Heart left ventricle (tissue), 13 donors: ENCODE measurements around the gene CDH7.

Source experiments
- POLR2A ChIP-seq, 2 donors: fragments of 450-650 bp; IDR thresholded peaks; one replicate each; pipeline ENCODE4 v1.6.1; 2017; ENCODE audit warnings: antibody characterized with exemption in 2 of 2, mild to moderate bottlenecking in 2 of 2, moderate library complexity in 2 of 2
- TF ChIP-seq, protein P1 (sequence below), 12 donors: fragments of 200-600 bp; sonication (generic) in 4 of 12; IDR thresholded peaks; one replicate each; pipeline versions ENCODE4 v1.5.0 to v1.8.0; 2018 to 2022; ENCODE audit warnings: antibody characterized with exemption in 12 of 12, mild to moderate bottlenecking in 5 of 12
- donor health status: ischemic (EF 13 %, LVEDD 7.1; RV severe dilation, severe dysfunction).
- donor health status: DM: no; HTN: yes; CAD: no.
- donor health status: DM: no; HTN: no; CAD: no.
- donor health status: ischemic (EF 25% LVEDD 6.9; RV normal size, moderate dysfunction).
- donor health status: ischemic (EF 25% LVEDD 5.7; RV mildly dilated, moderate dysfunction).
- donor health status: ischemic (EF 35%, LVEDD 5.7; RV mildly dilated, moderate dysfunction).
- donor health status: nonischemic (EF 11% LVEDD 7.7; RV severe dilation, severe dysfunction).
- donor health status: DM: yes; HTN: yes; CAD: no.
- donor health status: PGD.
- donor health status: ischemic (EF 29% LVEDD 5.4; RV normal size, mild dysfunction).
- donor health status: nonischemic (EF 23%, LVEDD 6.1; RV moderate dilation, normal function).

DNA sequence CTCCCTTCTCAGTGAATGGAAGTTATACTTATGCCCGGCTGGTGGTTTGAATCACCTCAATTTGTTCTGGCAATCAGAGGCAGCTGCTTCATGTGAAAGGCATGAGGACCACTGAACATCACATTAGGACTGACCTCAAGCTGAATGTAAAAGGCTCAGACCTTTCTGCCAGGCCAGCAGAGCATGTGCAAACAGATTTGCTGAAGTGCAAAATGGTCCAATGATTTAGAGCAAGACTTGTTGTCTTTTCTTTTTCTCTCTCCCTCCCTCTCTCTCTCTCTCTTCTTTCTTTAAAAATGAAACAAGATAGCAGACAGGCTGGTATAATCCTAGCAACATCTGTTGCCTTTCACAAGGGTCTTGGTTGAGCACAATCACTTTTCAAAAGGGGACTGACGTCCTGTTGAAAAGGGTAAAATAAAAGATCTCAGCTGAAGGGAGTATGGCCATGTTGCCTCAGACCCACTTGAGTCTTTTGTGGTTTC is 13.3 kb upstream of the CDH7 start:
- TF ChIP-seq, protein P1, sequence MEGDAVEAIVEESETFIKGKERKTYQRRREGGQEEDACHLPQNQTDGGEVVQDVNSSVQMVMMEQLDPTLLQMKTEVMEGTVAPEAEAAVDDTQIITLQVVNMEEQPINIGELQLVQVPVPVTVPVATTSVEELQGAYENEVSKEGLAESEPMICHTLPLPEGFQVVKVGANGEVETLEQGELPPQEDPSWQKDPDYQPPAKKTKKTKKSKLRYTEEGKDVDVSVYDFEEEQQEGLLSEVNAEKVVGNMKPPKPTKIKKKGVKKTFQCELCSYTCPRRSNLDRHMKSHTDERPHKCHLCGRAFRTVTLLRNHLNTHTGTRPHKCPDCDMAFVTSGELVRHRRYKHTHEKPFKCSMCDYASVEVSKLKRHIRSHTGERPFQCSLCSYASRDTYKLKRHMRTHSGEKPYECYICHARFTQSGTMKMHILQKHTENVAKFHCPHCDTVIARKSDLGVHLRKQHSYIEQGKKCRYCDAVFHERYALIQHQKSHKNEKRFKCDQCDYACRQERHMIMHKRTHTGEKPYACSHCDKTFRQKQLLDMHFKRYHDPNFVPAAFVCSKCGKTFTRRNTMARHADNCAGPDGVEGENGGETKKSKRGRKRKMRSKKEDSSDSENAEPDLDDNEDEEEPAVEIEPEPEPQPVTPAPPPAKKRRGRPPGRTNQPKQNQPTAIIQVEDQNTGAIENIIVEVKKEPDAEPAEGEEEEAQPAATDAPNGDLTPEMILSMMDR (IDR thresholded peaks at IDR 0.05), result no peak
- no peak for TF ChIP-seq POLR2A (IDR thresholded peaks at IDR 0.05)
